H1 (cell line): Measurements from ENCODE around the gene AHNAK2. TPM values are rescaled to one million over a fixed set of nuclear protein-coding genes. Genes with fewer than 3 reads are reported as not detected.

ENCODE experiments used
- CTCF ChIA-PET: fragments of 300-600 bp; sonication (Branson Sonifier 250); formaldehyde crosslinking; loops from one replicate; lab custom pipeline; 2021; ENCODE audit not compliant: partially characterized antibody; lab: Charles Lee
- POLR2A ChIA-PET: fragments of 300-600 bp; sonication (Branson Sonifier 250); formaldehyde crosslinking; loops from one replicate; lab custom pipeline; 2021; ENCODE audit warnings: inconsistent platforms; ENCODE audit not compliant: partially characterized antibody; lab: Charles Lee
- DNase-seq, 2 experiments: peaks; one replicate each; pipeline versions ENCODE4 v3.0.0 to v3.0.0-alpha.2; 2010 to 2022; ENCODE audit warnings: low spot score in 2 of 2, low read depth in 1 of 2, mixed read lengths in 1 of 2
- FAIRE-seq: peaks from 2 replicates; lab custom pipeline; 2011; peaks lifted over from hg19 to GRCh38; lab: Jason Lieb, UNC
- H2AFZ ChIP-seq: 2 replicates; pipeline ENCODE4 v1.8.1; 2012; ENCODE audit warnings: low read length, inconsistent platforms
- H2AK5ac ChIP-seq: 2 replicates; pipeline ENCODE4 v1.6.1; 2013; ENCODE audit warnings: low read depth, low read length
- H2BK120ac ChIP-seq: replicated peaks from 2 replicates; pipeline ENCODE3; 2013; ENCODE audit warnings: low read depth, low read length, inconsistent platforms
- H2BK12ac ChIP-seq: 2 replicates; pipeline ENCODE4 v1.6.1; 2013; ENCODE audit warnings: low read depth, low read length
- H2BK15ac ChIP-seq: 2 replicates; pipeline ENCODE4 v1.6.1; 2013; ENCODE audit warnings: low read length
- H2BK20ac ChIP-seq: 2 replicates; pipeline ENCODE4 v1.6.1; 2013; ENCODE audit warnings: low read length
- H2BK5ac ChIP-seq: 2 replicates; pipeline ENCODE4 v1.6.1; 2013; ENCODE audit warnings: low read depth, low read length
- H3K14ac ChIP-seq: 2 replicates; pipeline ENCODE4 v1.6.1; 2013; ENCODE audit warnings: inconsistent platforms; ENCODE audit not compliant: insufficient read length
- H3K18ac ChIP-seq: 2 replicates; pipeline ENCODE4 v1.6.1; 2013; ENCODE audit warnings: low read length; ENCODE audit errors: extremely low read depth
- H3K23ac ChIP-seq: 2 replicates; pipeline ENCODE4 v1.6.1; 2013; ENCODE audit warnings: inconsistent platforms; ENCODE audit not compliant: insufficient read length
- H3K23me2 ChIP-seq: 2 replicates; pipeline ENCODE4 v1.6.1; 2013; ENCODE audit warnings: low read depth, low read length
- H3K27ac ChIP-seq: 2 replicates; pipeline ENCODE4 v1.6.1; 2011; ENCODE audit warnings: low read depth, low read length, inconsistent platforms
- H3K27me3 ChIP-seq, 4 experiments: replicated peaks in 1 of 4; 1 replicate in 1 of 4; 2 replicates in 3 of 4; pipeline versions ENCODE4 v1.6.1 to v1.8.1; 2011 to 2013; ENCODE audit warnings: low read length in 3 of 4, mild to moderate bottlenecking in 3 of 4, inconsistent platforms in 2 of 4, mixed read lengths in 2 of 4, moderate library complexity in 1 of 4; ENCODE audit not compliant: control insufficient read depth in 3 of 4, insufficient read depth in 3 of 4; ENCODE audit errors: extremely low read depth in 1 of 4
- H3K36me3 ChIP-seq, 4 experiments: 2 replicates each; pipeline versions ENCODE4 v1.6.1 to v1.8.1; 2011 to 2013; ENCODE audit warnings: mild to moderate bottlenecking in 4 of 4, low read length in 3 of 4, moderate library complexity in 2 of 4, control low read depth in 1 of 4, inconsistent platforms in 1 of 4; ENCODE audit not compliant: insufficient read depth in 4 of 4, control insufficient read depth in 2 of 4
- H3K4ac ChIP-seq: replicated peaks from 2 replicates; pipeline ENCODE3; 2013; ENCODE audit warnings: low read length, low read depth, mixed read lengths, inconsistent platforms; ENCODE audit not compliant: insufficient read length
- H3K4me1 ChIP-seq, 4 experiments: replicated peaks in 1 of 4; 1 replicate in 1 of 4; 2 replicates in 3 of 4; pipeline versions ENCODE4 v1.6.1 to v1.8.1; 2011 to 2013; ENCODE audit warnings: low read length in 3 of 4, inconsistent platforms in 2 of 4, mixed read lengths in 1 of 4; ENCODE audit not compliant: insufficient read depth in 4 of 4, control insufficient read depth in 3 of 4
- H3K4me2 ChIP-seq, 2 experiments: 2 replicates each; pipeline versions ENCODE4 v1.6.1 to v1.8.1; 2011 to 2013; ENCODE audit warnings: low read depth in 2 of 2, low read length in 2 of 2, control low read depth in 1 of 2, inconsistent platforms in 1 of 2, mild to moderate bottlenecking in 1 of 2; ENCODE audit not compliant: insufficient read depth in 1 of 2
- H3K4me3 ChIP-seq, 4 experiments: fragments of 200-600, 300-600 bp in 1 of 4; sonication (generic), shearing (Covaris generic), sonication (Bioruptor Twin) in 1 of 4; 2 replicates each; pipeline versions ENCODE4 v1.5.1 to v1.8.1; 2011 to 2016; ENCODE audit warnings: low read length in 4 of 4, low read depth in 3 of 4, control low read depth in 2 of 4, inconsistent platforms in 2 of 4, mild to moderate bottlenecking in 2 of 4, mixed read lengths in 1 of 4, moderate library complexity in 1 of 4; ENCODE audit not compliant: insufficient read depth in 2 of 4; ENCODE audit errors: extremely low read depth in 1 of 4
- H3K56ac ChIP-seq: replicated peaks from 2 replicates; pipeline ENCODE3; 2013; ENCODE audit warnings: low read depth, mild to moderate bottlenecking, mixed read lengths, low read length, inconsistent platforms; ENCODE audit not compliant: insufficient read length
- H3K79me1 ChIP-seq: 2 replicates; pipeline ENCODE4 v1.6.1; 2013; ENCODE audit warnings: low read depth, low read length, control low read depth
- H3K79me2 ChIP-seq, 2 experiments: 2 replicates each; pipeline versions ENCODE4 v1.6.1 to v1.8.1; 2012 to 2013; ENCODE audit warnings: low read length in 2 of 2, mild to moderate bottlenecking in 2 of 2, inconsistent platforms in 1 of 2; ENCODE audit not compliant: insufficient read depth in 2 of 2, control insufficient read depth in 1 of 2
- H3K9ac ChIP-seq, 4 experiments: replicated peaks in 1 of 4; 1 replicate in 1 of 4; 2 replicates in 3 of 4; pipeline versions ENCODE4 v1.6.1 to v1.8.1; 2011 to 2013; ENCODE audit warnings: low read depth in 3 of 4, low read length in 3 of 4, control low read depth in 2 of 4, mild to moderate bottlenecking in 2 of 4, moderate library complexity in 2 of 4, inconsistent platforms in 1 of 4; ENCODE audit errors: extremely low read depth in 1 of 4
- H3K9me3 ChIP-seq, 2 experiments: 2 replicates each; pipeline versions ENCODE4 v1.6.1 to v1.8.1; 2012 to 2013; ENCODE audit warnings: mild to moderate bottlenecking in 2 of 2, moderate library complexity in 2 of 2, control low read depth in 1 of 2, inconsistent platforms in 1 of 2, low read depth in 1 of 2, low read length in 1 of 2, mixed read lengths in 1 of 2; ENCODE audit not compliant: insufficient read depth in 2 of 2
- H4K20me1 ChIP-seq, 2 experiments: replicated peaks in 1 of 2; 2 replicates each; pipeline versions ENCODE3 to v1.8.1; 2011 to 2013; ENCODE audit warnings: inconsistent platforms in 2 of 2, low read length in 2 of 2, mild to moderate bottlenecking in 1 of 2; ENCODE audit not compliant: insufficient read depth in 2 of 2, control insufficient read depth in 1 of 2
- H4K5ac ChIP-seq: 2 replicates; pipeline ENCODE4 v1.6.1; 2013; ENCODE audit warnings: low read length, low read depth, mixed read lengths, inconsistent platforms; ENCODE audit not compliant: insufficient read length
- H4K8ac ChIP-seq: 2 replicates; pipeline ENCODE4 v1.8.0; 2013; ENCODE audit warnings: mild to moderate bottlenecking, moderate library complexity, low read length, inconsistent platforms; ENCODE audit not compliant: insufficient read depth; ENCODE audit errors: extremely low read depth
- H4K91ac ChIP-seq: replicated peaks from 2 replicates; pipeline ENCODE3; 2013; ENCODE audit warnings: low read length, mixed read lengths, inconsistent platforms; ENCODE audit not compliant: insufficient read length
- EP300 ChIP-seq, 2 experiments: IDR thresholded peaks; 1 replicate in 1 of 2; 2 replicates in 1 of 2; pipeline ENCODE4 v1.6.1; 2011 to 2012; ENCODE audit warnings: low read depth in 2 of 2, low read length in 2 of 2, mild to moderate bottlenecking in 2 of 2, borderline replicate concordance in 1 of 2, inconsistent platforms in 1 of 2, moderate library complexity in 1 of 2
- FOSL1 ChIP-seq: IDR thresholded peaks from 2 replicates; pipeline ENCODE4 v1.6.1; 2011; ENCODE audit warnings: mild to moderate bottlenecking, low read depth, low read length, moderate library complexity; ENCODE audit not compliant: insufficient read depth
- JUND ChIP-seq: IDR thresholded peaks from 2 replicates; pipeline ENCODE4 v1.6.1; 2011; ENCODE audit warnings: mild to moderate bottlenecking, improper control_type of control experiment, low read length
- NANOG ChIP-seq: IDR thresholded peaks from 2 replicates; pipeline ENCODE4 v1.6.1; 2011; ENCODE audit warnings: low read length, low read depth, mild to moderate bottlenecking, inconsistent platforms; ENCODE audit not compliant: insufficient read depth, poor library complexity, severe bottlenecking
- POLR2A ChIP-seq, 2 experiments: IDR thresholded peaks; 1 replicate in 1 of 2; 2 replicates in 1 of 2; pipeline ENCODE4 v1.6.1; 2011; ENCODE audit warnings: low read depth in 2 of 2, low read length in 2 of 2, mild to moderate bottlenecking in 2 of 2; ENCODE audit errors: control extremely low read depth in 1 of 2
- RNF2 ChIP-seq: fragments of 200-900, 300-1000 bp; sonication (generic); IDR thresholded peaks from 2 replicates; pipeline ENCODE4 v1.7.1; 2016; ENCODE audit warnings: borderline replicate concordance, low read depth, mild to moderate bottlenecking, antibody characterized with exemption, low read length; ENCODE audit not compliant: poor library complexity, severe bottlenecking; ENCODE audit errors: missing control alignments
- RXRA ChIP-seq: IDR thresholded peaks from 2 replicates; pipeline ENCODE4 v1.6.1; 2011; ENCODE audit warnings: low read depth, mild to moderate bottlenecking, low read length, moderate library complexity; ENCODE audit not compliant: insufficient read depth
- SIRT6 ChIP-seq: IDR thresholded peaks from one replicate; pipeline ENCODE4 v1.7.1; 2012; ENCODE audit warnings: low read length, inconsistent platforms
- SP4 ChIP-seq: IDR thresholded peaks from 2 replicates; pipeline ENCODE4 v1.6.1; 2012; ENCODE audit warnings: low read length, inconsistent platforms
- TEAD4 ChIP-seq: IDR thresholded peaks from 2 replicates; pipeline ENCODE4 v1.6.1; 2012; ENCODE audit warnings: low read depth, low read length, inconsistent platforms, mixed read lengths
- WGBS, 2 experiments: shearing (Covaris generic) in 1 of 2; methylation state at CpG; one replicate each; pipeline versions ENCODE4 v1.1.6 to v1.1.7; 2013 to 2015; ENCODE audit warnings: low lambda C conversion rate in 2 of 2, mixed read lengths in 2 of 2, inconsistent platforms in 1 of 2, low coverage in 1 of 2, missing lambda C conversion rate in 1 of 2; ENCODE audit not compliant: insufficient replicate concordance in 2 of 2, insufficient coverage in 1 of 2, insufficient read length in 1 of 2; ENCODE audit errors: extremely low coverage in 1 of 2, missing lambda C conversion rate in 1 of 2; 5-methylcytosine and 5-hydroxymethylcytosine counted together
- polyA plus RNA-seq, 7 experiments: library from polyadenylated mRNA; depleted of rRNA in 3 of 7; stranded (reverse) in 5 of 7; unstranded in 2 of 7; fragments of >200 nt in 5 of 7; fragments of 200-250 nt in 2 of 7; gene quantifications; 1 replicate in 5 of 7; 2 replicates in 1 of 7; 4 replicates in 1 of 7; pipeline versions ENCODE4 v1.2.1 to v1.2.3, GENCODE V29; 2011 to 2013; ENCODE audit warnings: missing spikeins in 2 of 7, mixed read lengths in 2 of 7
- total RNA-seq: library from RNA; stranded (reverse); fragmentation: NEBNext Ultra II Directional; extraction: Animal tissue kit (Norgen Biotek cat#: 25700); gene quantifications from 2 replicates; pipeline ENCODE4 v1.2.1, GENCODE V29; 2021

AHNAK2 gene
- total and polyA plus RNA-seq, 2 of the 8 experiments (the other 6 are each of a cell fraction or from before 2014, with no cell fraction given): 0.95 to 2.0 TPM

DNA sequence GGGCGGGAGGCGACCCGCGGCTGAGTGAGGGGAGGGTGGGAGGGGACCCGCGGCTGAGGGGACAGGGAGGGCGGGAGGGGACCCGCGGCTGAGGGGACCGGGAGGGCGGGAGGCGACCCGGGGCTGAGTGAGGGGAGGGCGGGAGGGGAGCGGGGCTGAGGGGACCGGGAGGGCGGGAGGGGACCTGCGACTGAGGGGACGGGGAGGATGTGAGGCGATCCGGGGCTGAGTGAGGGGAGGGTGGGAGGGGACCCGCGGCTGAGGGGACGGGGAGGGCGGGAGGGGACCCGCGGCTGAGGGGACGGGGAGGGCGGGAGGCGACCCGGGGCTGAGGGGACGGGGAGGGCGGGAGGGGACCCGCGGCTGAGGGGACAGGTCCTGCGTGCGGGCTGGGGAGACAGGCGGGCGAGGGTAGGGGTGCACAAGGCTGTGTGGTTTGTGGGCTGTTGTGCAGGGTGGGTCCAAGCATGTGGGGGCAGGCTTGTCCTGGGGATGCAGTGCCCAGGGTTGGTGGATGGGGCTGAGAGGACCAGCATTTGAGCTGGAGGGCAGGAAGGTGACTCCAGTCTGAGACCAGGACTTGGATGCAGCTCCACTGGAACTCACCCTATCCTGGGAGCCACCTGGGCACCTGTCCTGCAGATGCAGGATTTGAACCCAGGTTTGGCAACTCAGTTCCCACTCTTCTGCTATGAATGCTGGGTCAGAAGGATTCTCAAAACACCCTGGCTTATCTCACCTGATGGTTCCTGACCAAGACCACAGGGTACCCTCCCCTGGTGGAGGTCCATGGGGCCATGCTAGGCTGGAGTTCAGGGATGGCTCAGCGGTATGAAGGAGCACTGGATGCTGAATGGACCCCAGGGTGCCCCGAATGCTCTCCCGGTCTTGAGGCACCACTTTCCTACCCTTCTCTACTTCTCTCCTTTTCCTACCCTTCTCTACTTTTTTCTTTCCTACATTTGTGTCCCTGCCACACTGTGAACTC is 44.1 kb downstream of the AHNAK2 start:
- Histone ChIP-seq H3K4ac (no peak overlapping the region), H3K4me1 (peaks cover 0 to 12% (median 8%) of the 10 kb centered on the region in 4 experiments; a peak in 5 of 7 replicates), H2BK12ac (no peak overlapping the region; the same call in 1 of the 2 replicates), H2AK5ac (no peak overlapping the region), H4K91ac (no peak overlapping the region), H3K4me2 (peak overlapping the region; percentile 44 to 69; a peak in 3 of 4 replicates), H2BK15ac (no peak overlapping the region; the same call in 1 of the 2 replicates), H2BK20ac (peak overlapping the region; percentile 32; the same call in 1 of the 2 replicates), H2BK5ac (no peak overlapping the region), H3K23me2 (peaks cover 12% of the 10 kb centered on the region; the same call in 1 of the 2 replicates), H3K14ac (no peak overlapping the region), H3K23ac (no peak overlapping the region), H3K56ac (no peak overlapping the region), H3K4me3 (peak overlapping the region; percentile 11 to 51 (median 27); a peak in 6 of 8 replicates), H4K20me1 (peaks cover 0 to 2% of the 10 kb centered on the region in 2 experiments), H2BK120ac (no peak overlapping the region), H2AFZ (no peak overlapping the region), H3K27ac (no peak overlapping the region), H3K18ac (peak overlapping the region; percentile 60; the same call in 1 of the 2 replicates), H3K9me3 (no peaks in the 10 kb centered on the region), H3K36me3 (peaks cover 0 to 4% (median 0%) of the 10 kb centered on the region in 4 experiments; a peak in 1 of 8 replicates), H3K79me1 (no peaks in the 10 kb centered on the region), H3K9ac (no peak overlapping the region), H4K8ac (no peak overlapping the region), H3K27me3 (peaks cover 27 to 83% (median 57%) of the 10 kb centered on the region in 4 experiments), H4K5ac (no peak overlapping the region), H3K79me2 (no peaks in the 10 kb centered on the region)
- FAIRE-seq (no peak), DNase-seq (no peak)
- ChIA-PET POLR2A (interaction anchor here (0.6 to 1.0 kb wide), 3 partner anchors 29 to 77 kb away, joined by 3 to 4 read pairs (median 3); no protein-coding TSS in a partner anchor), CTCF (interaction anchor here (0.7 to 4.5 kb wide), 10 partner anchors 22 to 120 kb away, joined by 4 to 21 read pairs (median 4); no protein-coding TSS in a partner anchor)
- WGBS, 2 experiments: 59% methylated on average over 3 of the region's 42 CpGs; no CpG with 5 or more reads in 1 of the 2 experiments
- no peak for TF ChIP-seq RNF2
- no peak for TF ChIP-seq FOSL1
- no peak for TF ChIP-seq SP4
- TF ChIP-seq SIRT6: no peak
- no peak for TF ChIP-seq EP300 (IDR thresholded peaks at IDR 0.05; ENCODE audit: borderline replicate concordance in 1 of 2, low read depth in 2 of 2, low read length in 2 of 2)
- no peak for TF ChIP-seq TEAD4
- no peak for TF ChIP-seq NANOG
- no peak for TF ChIP-seq JUND
- TF ChIP-seq POLR2A (IDR thresholded peaks at IDR 0.05; ENCODE audit: control extremely low read depth in 1 of 2, low read depth in 2 of 2, low read length in 2 of 2): no peak
- TF ChIP-seq RXRA: no peak
